ENCODE measurements around the gene ARL2BP. TPM values are rescaled to one million over a fixed set of nuclear protein-coding genes. Genes with fewer than 3 reads are reported as not detected.

Gene ARL2BP
- total and polyA plus RNA-seq, 2 donors (not counting 1 experiment from before 2014, with no cell fraction given): 32.5 to 38.8 TPM

DNA sequence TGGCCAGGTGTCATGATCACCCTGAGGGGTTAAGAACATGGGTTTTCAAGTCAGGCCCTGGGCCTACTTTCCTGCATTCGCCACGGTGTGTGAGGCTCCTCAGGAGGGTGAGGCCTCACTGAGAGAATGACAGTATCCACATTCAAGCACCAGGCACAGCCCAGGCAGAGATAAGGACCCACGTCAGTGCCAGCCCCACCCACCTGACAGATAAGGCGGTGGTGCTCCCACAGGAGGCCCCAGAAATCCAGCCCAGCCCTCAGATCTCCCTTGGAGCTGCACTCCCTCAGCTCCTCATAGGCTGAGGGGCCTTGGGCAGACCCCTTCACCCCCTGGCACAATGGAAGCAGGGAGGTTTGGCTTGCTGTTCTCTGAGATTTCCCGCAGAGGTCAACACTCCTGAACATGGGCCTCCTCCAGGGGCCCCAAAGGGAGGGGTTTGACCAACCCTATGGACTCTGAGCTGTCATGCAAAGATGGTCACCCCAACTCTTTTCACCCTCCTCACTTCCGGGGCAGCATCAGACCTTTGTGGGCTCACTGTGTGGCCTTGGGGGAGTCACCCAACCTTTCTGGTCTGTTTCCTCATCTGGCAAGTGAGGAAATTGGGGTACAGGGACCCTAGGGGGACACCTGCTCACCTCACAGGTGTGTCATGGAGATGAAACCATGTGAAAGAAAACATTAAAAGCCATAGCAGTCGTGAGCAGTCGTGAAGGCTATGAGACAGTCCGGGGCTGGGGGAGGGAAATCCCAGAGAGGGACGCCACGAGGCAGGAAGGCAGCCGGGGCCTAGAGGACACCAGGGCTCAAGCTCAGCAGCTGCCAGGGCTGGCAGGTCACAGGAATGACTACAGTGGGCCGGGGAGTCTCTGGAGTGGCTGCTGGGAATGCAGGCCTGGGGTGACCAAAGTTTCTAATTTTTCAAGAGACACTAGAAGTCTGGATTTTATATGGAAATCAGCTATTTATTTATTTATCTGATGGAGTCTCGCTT is 24.0 kb downstream of the ARL2BP start:
- no peak overlapping the region for H3K9ac ChIP-seq (ENCODE audit: low read length)
- ATAC-seq (ENCODE audit: low read depth): no peak
- H4K20me1 ChIP-seq (ENCODE audit: control insufficient read depth, insufficient read depth, low read length, poor library complexity, severe bottlenecking): no peaks in the 10 kb centered on the region
- H3K9me3 ChIP-seq (ENCODE audit: control extremely low read depth in 1 of 3, control insufficient read depth in 2 of 3, insufficient read depth in 1 of 3, low read length in 2 of 3): no peaks in the 10 kb centered on the region
- no peaks in the 10 kb centered on the region for H3K79me2 ChIP-seq (ENCODE audit: control insufficient read depth, insufficient read depth, low read length)
- no peak overlapping the region for H3K27ac ChIP-seq (ENCODE audit: low read length in 2 of 2)
- intact Hi-C loops (cut with micrococcal nuclease): no loop called here
- WGBS (ENCODE audit: insufficient coverage): 79% methylated on average over 12 of the region's 14 CpGs
- H3K27me3 ChIP-seq (replicated peaks in 1 of 4; ENCODE audit: control extremely low read depth in 1 of 4, control insufficient read depth in 3 of 4, insufficient read depth in 4 of 4, low read length in 3 of 4): no peaks in the 10 kb centered on the region
- Mint-ChIP-seq H3K4me1 (peaks cover 3% of the 10 kb centered on the region), H3K27ac (no peak overlapping the region), H3K4me3 (no peak overlapping the region), H3K9me3 (ENCODE audit: insufficient read depth) (no peaks in the 10 kb centered on the region), H3K27me3 (no peaks in the 10 kb centered on the region)
- CTCF ChIA-PET: no interaction called here
- no peak for DNase-seq
- no peak overlapping the region for H3K4me3 ChIP-seq (ENCODE audit: control extremely low read depth in 1 of 5, extremely low read depth in 1 of 5, insufficient read depth in 1 of 5, low read depth in 2 of 5, low read length in 4 of 5)
- POLR2A ChIA-PET: no interaction called here
- no peaks in the 10 kb centered on the region for H3K36me3 ChIP-seq (replicated peaks in 1 of 2; ENCODE audit: control extremely low read depth in 1 of 2, control insufficient read depth in 1 of 2, extremely low read depth in 1 of 2, insufficient read depth in 2 of 2, low read length in 1 of 2)
- no peak overlapping the region for H3K4me2 ChIP-seq (replicated peaks; ENCODE audit: low read depth, low read length, poor library complexity, severe bottlenecking)
- H2AFZ ChIP-seq (ENCODE audit: insufficient read depth, low read depth, low read length, poor library complexity, severe bottlenecking): no peak overlapping the region
- H3K4me1 ChIP-seq (ENCODE audit: control insufficient read depth in 2 of 2, insufficient read depth in 2 of 2, low read length in 2 of 2): peaks cover 0 to 2% of the 10 kb centered on the region in 2 donors
- no peak for TF ChIP-seq EZH2 (IDR thresholded peaks at IDR 0.05; ENCODE audit: borderline replicate concordance, insufficient read depth, low read depth, low read length, poor library complexity, severe bottlenecking)
- TF ChIP-seq, protein P1, sequence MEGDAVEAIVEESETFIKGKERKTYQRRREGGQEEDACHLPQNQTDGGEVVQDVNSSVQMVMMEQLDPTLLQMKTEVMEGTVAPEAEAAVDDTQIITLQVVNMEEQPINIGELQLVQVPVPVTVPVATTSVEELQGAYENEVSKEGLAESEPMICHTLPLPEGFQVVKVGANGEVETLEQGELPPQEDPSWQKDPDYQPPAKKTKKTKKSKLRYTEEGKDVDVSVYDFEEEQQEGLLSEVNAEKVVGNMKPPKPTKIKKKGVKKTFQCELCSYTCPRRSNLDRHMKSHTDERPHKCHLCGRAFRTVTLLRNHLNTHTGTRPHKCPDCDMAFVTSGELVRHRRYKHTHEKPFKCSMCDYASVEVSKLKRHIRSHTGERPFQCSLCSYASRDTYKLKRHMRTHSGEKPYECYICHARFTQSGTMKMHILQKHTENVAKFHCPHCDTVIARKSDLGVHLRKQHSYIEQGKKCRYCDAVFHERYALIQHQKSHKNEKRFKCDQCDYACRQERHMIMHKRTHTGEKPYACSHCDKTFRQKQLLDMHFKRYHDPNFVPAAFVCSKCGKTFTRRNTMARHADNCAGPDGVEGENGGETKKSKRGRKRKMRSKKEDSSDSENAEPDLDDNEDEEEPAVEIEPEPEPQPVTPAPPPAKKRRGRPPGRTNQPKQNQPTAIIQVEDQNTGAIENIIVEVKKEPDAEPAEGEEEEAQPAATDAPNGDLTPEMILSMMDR (IDR thresholded peaks at IDR 0.05): no peak

Data from B cell (primary cell).